ENCODE data around the gene PRKCH.

Gene PRKCH

DNA sequence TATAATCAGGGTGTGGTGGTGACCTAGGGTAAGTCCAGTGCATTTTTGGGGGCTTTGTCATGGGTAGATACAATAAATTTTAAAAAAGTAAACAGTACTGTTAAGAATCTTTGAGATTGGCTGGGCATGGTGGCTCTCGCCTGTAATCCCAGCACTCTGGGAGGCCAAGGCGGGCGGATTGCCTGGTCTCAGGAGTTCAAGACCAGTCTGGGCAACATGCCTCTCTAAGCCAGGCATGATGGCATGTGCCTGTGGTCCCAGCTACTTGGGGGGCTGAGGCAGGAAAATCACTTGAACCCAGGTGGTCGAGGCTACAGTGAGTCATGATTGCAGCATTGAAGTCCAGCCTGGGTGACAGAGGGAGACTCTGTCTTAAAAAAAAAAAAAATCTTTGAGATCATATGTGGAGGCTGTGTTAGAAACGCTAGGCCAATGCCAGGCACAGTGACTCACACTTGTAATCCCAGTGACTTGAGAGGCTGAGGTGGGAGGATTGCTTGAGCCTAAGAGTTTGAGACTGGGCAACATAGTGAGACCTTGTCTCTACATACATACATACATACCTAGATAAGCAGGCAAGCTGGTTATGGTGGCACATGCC, 67.7 kb downstream of the PRKCH start:
- no peak for DNase-seq
- no peak for TF ChIP-seq GATA1 (IDR thresholded peaks at IDR 0.05; ENCODE audit: low read depth, low read length)
- no peak for TF ChIP-seq POLR2A (IDR thresholded peaks at IDR 0.05; ENCODE audit: low read length)

DNA sequence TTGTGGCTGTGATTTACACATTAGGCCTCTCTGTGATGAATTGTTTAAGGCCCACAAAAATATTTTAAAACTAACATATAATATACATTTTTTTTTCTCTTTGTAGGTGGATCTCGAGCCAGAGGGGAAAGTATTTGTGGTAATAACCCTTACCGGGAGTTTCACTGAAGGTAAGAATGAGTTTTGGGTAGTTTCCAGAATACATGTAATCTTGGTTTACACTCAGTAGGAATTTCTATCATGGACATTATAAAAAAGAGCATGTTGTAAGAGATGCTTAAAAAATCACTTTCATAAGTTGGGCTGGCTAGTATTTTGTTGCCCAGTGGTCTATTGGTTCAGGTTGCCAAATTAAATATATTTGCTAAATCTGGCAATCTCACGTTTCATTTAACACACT, 69.7 kb downstream of the PRKCH start:
- no peak for DNase-seq
- TF ChIP-seq POLR2A (IDR thresholded peaks at IDR 0.05; ENCODE audit: low read length) (no peak), GATA1 (IDR thresholded peaks at IDR 0.05; ENCODE audit: low read depth, low read length) (no peak)

DNA sequence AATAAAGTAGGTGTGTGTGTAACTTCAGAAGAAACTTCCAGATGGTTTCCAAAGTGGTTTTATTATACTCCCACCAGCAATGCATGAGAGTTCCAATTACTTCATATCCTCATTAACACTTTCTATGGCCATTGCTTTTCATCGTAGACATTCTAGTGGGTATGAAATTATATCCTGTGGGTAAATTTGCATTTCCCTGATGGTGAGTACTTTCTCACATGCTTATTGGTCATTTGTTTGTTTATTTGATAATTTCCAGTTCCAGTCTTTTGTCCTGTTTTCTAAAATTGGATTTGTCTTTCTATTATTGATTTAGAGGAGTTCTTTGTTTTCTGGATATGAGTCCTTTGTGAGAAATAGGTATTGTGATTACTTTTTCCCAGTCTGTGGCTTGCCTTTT, 70.9 kb downstream of the PRKCH start:
- TF ChIP-seq GATA1 (IDR thresholded peaks at IDR 0.05; ENCODE audit: low read depth, low read length) (no peak), POLR2A (IDR thresholded peaks at IDR 0.05; ENCODE audit: low read length) (no peak)
- no peak for DNase-seq

DNA sequence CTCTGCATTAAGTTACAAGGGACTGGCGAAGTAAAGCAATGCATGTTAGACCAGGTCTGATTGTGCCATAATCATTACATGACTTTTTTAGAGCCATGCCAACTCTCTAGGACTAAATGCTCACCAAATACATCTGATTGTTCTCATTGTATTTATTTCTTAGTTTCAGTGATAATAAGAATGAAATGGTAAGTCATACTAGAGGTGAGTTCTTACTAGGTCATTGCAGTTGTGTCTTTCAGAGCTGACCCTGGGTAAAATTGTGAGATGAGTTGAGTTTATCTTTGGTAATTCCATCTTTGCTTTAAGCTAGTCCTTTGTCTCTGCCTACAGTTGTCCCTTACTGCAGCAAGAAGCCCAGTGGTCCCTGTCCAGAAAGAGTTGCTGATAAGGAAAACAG, 73.2 kb downstream of the PRKCH start:
- no peak for TF ChIP-seq GATA1 (IDR thresholded peaks at IDR 0.05; ENCODE audit: low read depth, low read length)
- no peak for DNase-seq

- DNase-seq: no peak
These were observed 73.8 kb downstream of the PRKCH start for GRCh38 chr14:61395115-61395725.

DNA sequence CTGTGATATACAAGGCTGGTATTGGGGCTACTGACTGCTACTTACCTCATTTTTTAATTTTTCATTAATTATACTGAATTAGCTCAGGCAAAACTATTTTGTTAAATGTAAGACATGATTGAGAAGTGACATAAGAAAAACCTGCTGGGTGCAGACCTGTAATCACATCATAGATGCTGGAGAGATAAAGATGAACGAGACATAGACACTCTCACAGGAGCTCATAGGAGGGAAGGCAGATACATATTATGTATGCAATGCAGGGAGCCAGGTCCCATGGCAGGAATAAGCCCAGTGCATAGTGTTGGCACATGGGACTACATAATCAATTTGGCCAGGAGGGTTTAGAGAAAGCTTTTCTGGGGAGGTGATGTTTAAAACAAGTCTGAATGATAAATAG, 74.9 kb downstream of the PRKCH start:
- no peak for TF ChIP-seq POLR2A (IDR thresholded peaks at IDR 0.05; ENCODE audit: low read length)
- TF ChIP-seq GATA1 (IDR thresholded peaks at IDR 0.05; ENCODE audit: low read depth, low read length): no peak
- DNase-seq: no peak

More at GRCh38 chr14:61395115-61395725, 73.8 kb downstream of the PRKCH start:
- no peak for TF ChIP-seq POLR2A (IDR thresholded peaks at IDR 0.05; ENCODE audit: low read length)
- TF ChIP-seq GATA1 (IDR thresholded peaks at IDR 0.05; ENCODE audit: low read depth, low read length): no peak

- TF ChIP-seq GATA1 (IDR thresholded peaks at IDR 0.05; ENCODE audit: low read depth, low read length) (no peak), POLR2A (IDR thresholded peaks at IDR 0.05; ENCODE audit: low read length) (no peak)
- DNase-seq: no peak
These were observed 75.3 kb downstream of the PRKCH start for GRCh38 chr14:61396694-61397093.

DNA sequence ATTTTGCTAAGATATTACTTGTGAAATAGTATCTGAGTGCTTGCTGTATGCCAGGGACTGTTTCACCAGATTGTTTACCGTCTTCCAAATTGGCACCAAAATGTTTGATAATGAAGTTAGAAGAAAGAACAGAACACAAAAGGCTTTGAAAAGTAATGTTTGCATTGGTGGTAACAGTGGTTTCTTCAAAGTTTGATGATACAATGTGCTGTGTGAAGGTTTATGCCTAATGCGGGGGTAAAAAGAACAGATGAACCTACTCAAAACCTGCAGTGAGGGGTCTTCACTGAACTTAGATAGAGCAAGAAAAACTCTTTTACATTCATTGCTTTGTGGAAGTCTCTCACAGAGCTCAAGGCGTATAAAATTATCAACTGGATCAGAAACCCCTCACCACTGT, 76.2 kb downstream of the PRKCH start:
- TF ChIP-seq GATA1 (IDR thresholded peaks at IDR 0.05; ENCODE audit: low read depth, low read length): no peak
- no peak for TF ChIP-seq POLR2A (IDR thresholded peaks at IDR 0.05; ENCODE audit: low read length)
- DNase-seq: no peak

DNA sequence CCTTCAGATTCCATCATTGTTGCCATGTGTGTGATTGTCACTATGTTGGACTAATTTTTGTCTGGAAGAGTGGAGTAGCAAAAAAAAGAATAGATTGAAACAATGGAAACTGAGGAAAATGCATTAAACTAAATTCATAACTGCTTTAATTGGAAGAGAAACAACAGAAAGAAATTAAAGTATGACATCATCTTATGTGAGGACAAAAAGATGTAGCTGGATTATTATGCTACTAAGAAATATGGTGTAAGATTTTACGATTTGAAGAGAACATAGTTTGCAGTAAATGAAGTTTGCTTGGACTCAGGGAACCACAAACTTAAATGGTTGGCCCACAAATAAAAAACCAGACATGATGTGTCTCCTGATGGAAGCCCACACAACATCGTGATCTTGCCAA, 76.8 kb downstream of the PRKCH start:
- no peak for DNase-seq
- TF ChIP-seq POLR2A (IDR thresholded peaks at IDR 0.05; ENCODE audit: low read length): no peak

DNA sequence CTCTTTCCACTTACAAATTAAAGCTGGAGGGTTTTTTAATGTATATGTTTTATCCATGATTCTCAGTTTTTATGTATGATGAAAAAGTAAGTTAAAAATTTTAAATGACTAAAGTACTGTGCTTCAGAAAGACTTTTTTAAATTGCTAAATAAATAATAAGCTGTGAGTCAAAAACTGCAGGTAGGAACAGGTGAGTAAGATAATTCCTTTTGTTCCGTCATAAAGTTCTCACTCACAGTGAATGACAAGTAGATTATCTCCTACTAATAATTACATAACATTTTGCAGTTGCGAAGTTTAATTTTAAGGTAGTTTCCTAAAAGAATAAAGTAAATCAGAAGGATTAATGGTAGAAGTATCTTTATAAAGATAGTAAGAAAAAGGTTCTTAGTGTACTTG, 78.0 kb downstream of the PRKCH start:
- no peak for DNase-seq

DNA sequence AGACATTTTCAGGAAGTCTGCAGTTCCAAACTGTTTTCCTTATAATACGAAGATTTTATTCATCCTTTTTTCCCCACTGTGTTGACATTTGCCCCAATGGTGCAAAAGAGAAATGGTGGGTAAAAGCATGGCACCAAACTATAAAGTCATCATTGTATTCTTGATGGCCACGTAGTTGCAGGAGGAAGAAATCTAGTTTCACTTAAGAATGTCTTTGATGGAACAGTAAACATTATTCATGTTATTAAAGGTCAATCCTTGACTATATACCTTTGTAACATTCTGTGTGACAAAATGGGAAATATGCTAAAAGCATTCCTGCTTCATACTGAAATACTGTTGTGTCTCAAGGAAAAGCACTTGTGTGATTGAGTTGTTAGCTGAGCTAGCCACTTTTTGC, 80.1 kb downstream of the PRKCH start:
- no peak for DNase-seq
- TF ChIP-seq POLR2A (IDR thresholded peaks at IDR 0.05; ENCODE audit: low read length): no peak

More for the DNA sequence above, 78.0 kb downstream of the PRKCH start:
- TF ChIP-seq POLR2A (IDR thresholded peaks at IDR 0.05; ENCODE audit: low read length) (no peak), GATA1 (IDR thresholded peaks at IDR 0.05; ENCODE audit: low read depth, low read length) (no peak)

DNA sequence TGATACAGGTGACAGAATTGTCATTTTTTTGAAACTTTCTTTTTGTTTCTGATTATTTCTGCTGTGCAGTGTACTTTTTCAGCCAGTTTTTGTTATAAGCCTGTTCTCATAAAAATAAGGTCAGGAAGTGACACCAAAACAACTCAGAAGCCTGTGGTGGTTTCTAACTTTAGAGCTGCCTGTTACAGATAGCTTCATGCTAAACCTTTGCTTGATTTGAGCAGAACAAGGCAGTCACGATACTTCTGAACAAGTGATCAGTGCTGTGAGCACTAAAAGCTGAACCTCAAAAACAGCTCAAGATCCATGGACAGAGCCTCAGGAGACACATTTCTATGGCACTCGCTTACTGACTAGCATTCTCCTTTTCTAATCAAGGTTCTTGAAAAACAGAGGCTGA, 82.0 kb downstream of the PRKCH start:
- no peak for DNase-seq
- TF ChIP-seq GATA1 (IDR thresholded peaks at IDR 0.05; ENCODE audit: low read depth, low read length): no peak
- TF ChIP-seq POLR2A (IDR thresholded peaks at IDR 0.05; ENCODE audit: low read length): no peak

GRCh38 chr14:61404637-61405036, 83.3 kb downstream of the PRKCH start:
- TF ChIP-seq GATA1 (IDR thresholded peaks at IDR 0.05; ENCODE audit: low read depth, low read length) (no peak), POLR2A (IDR thresholded peaks at IDR 0.05; ENCODE audit: low read length) (no peak)
- no peak for DNase-seq

DNA sequence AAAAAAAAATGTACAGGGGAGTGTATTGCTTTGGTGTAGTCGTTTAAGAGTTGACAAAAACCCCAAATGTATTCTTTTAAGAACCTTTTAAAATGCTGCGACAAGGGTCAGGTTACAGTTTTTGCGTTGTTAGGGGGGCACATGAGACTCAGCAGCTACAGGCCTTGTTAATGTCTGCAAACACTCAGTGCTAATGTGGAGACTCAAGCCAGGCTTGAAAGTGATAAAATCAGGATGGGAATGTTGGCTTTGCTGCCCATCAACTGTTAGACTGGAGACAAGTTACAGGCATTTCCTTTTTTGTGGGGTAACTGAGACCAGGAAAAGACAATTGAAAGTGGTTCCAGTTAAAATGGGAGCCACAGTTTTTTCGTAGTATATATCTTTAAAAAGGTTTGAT, 84.8 kb downstream of the PRKCH start:
- TF ChIP-seq POLR2A (IDR thresholded peaks at IDR 0.05; ENCODE audit: low read length): no peak
- no peak for TF ChIP-seq GATA1 (IDR thresholded peaks at IDR 0.05; ENCODE audit: low read depth, low read length)
- no peak for DNase-seq

DNA sequence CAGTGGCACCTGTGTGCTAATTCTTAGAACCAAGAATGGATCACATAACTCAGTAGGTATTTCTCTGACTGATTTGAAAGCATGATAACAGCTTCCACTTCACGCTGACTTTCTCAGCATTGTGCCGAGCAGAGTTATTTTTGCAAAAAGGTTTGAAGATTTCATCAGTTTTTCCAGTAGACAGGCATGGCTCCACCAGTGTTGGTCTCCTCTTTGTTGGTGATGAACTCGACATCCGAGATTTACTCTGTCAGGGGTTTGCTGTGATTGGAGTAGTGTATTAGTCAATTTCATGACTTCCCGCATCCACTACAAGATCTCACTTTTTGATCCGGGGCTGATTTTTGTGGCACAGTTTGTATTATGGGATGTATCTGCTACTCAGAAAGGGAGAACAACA, 85.3 kb downstream of the PRKCH start:
- no peak for TF ChIP-seq GATA1 (IDR thresholded peaks at IDR 0.05; ENCODE audit: low read depth, low read length)
- DNase-seq: no peak

DNA sequence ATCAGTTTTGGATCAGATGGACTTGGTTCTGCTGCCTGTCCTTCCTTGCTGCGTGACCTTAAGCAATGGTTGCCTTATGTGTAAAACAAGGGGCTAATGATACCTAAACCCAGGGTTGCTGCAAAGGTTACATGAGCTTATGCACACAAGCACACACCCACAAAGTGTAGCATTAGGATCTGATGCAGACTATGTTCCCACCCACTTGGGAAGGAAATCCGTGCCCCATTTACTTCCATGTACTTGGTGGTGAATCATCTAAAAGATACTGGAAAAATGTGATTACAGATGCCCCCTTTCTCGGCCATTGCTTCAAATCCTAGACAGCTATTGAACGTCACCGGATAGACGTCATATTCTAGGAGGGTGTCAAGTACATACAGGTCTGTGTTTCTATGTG, 87.1 kb downstream of the PRKCH start:
- DNase-seq: no peak
- TF ChIP-seq POLR2A (IDR thresholded peaks at IDR 0.05; ENCODE audit: low read length) (no peak), GATA1 (IDR thresholded peaks at IDR 0.05; ENCODE audit: low read depth, low read length) (no peak)
